K562 (cell line): ENCODE data around the gene ITGAL. TPM values are rescaled to one million over a fixed set of nuclear protein-coding genes. Genes with fewer than 3 reads are reported as not detected.

ENCODE experiments used
- ADNP ChIP-seq: fragments of 200-800 bp; sonication (Bioruptor generic); IDR thresholded peaks from 2 replicates; pipeline ENCODE4 v1.6.1; 2016; ENCODE audit warnings: missing genetic modification characterization, missing compliant biosample characterization
- BDP1 ChIP-seq: IDR thresholded peaks from 3 replicates; pipeline ENCODE4 v1.6.1; 2011; ENCODE audit not compliant: insufficient read length, insufficient read depth
- CHD7 ChIP-seq: fragments of 200-600 bp; sonication (generic); IDR thresholded peaks from one replicate; pipeline ENCODE4 v1.6.1; 2012; ENCODE audit warnings: mild to moderate bottlenecking, low read depth, low read length, inconsistent platforms
- EP400 ChIP-seq: fragments of 450-650 bp; IDR thresholded peaks from 2 replicates; pipeline ENCODE4 v1.6.1; 2017; ENCODE audit warnings: antibody characterized with exemption, mild to moderate bottlenecking, moderate library complexity
- GATA2 ChIP-seq: sonication (generic); formaldehyde crosslinking; IDR thresholded peaks from 2 replicates; pipeline ENCODE4 v1.4.0; 2020; ENCODE audit warnings: mild to moderate bottlenecking, missing genetic modification reagents
- HINFP ChIP-seq: fragments of 450-650 bp; conservative IDR thresholded peaks from 2 replicates; pipeline ENCODE4 v1.6.1; 2016; ENCODE audit warnings: missing genetic modification characterization, low read depth, mild to moderate bottlenecking, control low read depth, missing compliant biosample characterization
- ZBTB2 ChIP-seq: fragments of 450-650 bp; IDR thresholded peaks from 2 replicates; pipeline ENCODE4 v1.6.1; 2016; ENCODE audit warnings: antibody characterized with exemption
- ZBTB43 ChIP-seq: sonication (generic); formaldehyde crosslinking; IDR thresholded peaks from 2 replicates; pipeline ENCODE4 v1.8.0; 2023; ENCODE audit warnings: mild to moderate bottlenecking, missing genetic modification reagents
- polyA plus RNA-seq, 8 experiments: library from polyadenylated mRNA; depleted of rRNA in 4 of 8; stranded (reverse) in 5 of 8; unstranded in 3 of 8; fragments of >200 nt; fragmentation: Nextera tagmentation in 2 of 8; fragmentation: Illumina TruSeq in 1 of 8; extraction: Ambion mirVana in 2 of 8; extraction: Trizol in 1 of 8; gene quantifications; 2 replicates each; pipeline versions ENCODE4 v1.2.1 to v1.2.3, GENCODE V29; 2011 to 2014; ENCODE audit warnings: inconsistent platforms in 1 of 8, missing spikeins in 1 of 8
- total RNA-seq, 7 experiments: library from RNA; depleted of rRNA in 6 of 7; stranded (reverse); fragments of >200 nt in 6 of 7; fragmentation: Illumina TruSeq in 2 of 7; extraction: Trizol in 2 of 7; gene quantifications; 2 replicates each; pipeline versions ENCODE4 v1.2.1 to v1.2.3, GENCODE V29; 2011 to 2021; ENCODE audit warnings: low replicate concordance in 1 of 7

Gene ITGAL
- total and polyA plus RNA-seq, 9 of the 15 experiments (the other 6 are each of a cell fraction or from before 2014, with no cell fraction given) = 0.01 to 0.53 TPM; not detected in 7

GRCh38 chr16:30557957-30558788 lies 85.6 kb downstream of the ITGAL start, which contains the start of gene ZNF764 (continued):
- no peak for TF ChIP-seq HINFP (tag)
- TF ChIP-seq ZBTB43 (CRISPR knock-in tag) = no peak
- no peak for TF ChIP-seq CHD7
- peak; percentile 88 for TF ChIP-seq EP400
- TF ChIP-seq ZBTB2 = peak; percentile 84; the same call in 1 of the 2 replicates
- TF ChIP-seq ADNP = no peak
- no peak for TF ChIP-seq BDP1
- TF ChIP-seq GATA2 (CRISPR knock-in tag) = no peak
